GM12874 (cell line): ENCODE data around the gene SMG6.

ENCODE experiments used
- TF ChIP-seq, protein P1 (sequence below): IDR thresholded peaks from 2 replicates; pipeline ENCODE4 v1.5.1; 2011; ENCODE audit warnings: low read depth, mild to moderate bottlenecking, control low read depth, low read length, moderate library complexity; ENCODE audit not compliant: insufficient read depth

Gene SMG6

DNA sequence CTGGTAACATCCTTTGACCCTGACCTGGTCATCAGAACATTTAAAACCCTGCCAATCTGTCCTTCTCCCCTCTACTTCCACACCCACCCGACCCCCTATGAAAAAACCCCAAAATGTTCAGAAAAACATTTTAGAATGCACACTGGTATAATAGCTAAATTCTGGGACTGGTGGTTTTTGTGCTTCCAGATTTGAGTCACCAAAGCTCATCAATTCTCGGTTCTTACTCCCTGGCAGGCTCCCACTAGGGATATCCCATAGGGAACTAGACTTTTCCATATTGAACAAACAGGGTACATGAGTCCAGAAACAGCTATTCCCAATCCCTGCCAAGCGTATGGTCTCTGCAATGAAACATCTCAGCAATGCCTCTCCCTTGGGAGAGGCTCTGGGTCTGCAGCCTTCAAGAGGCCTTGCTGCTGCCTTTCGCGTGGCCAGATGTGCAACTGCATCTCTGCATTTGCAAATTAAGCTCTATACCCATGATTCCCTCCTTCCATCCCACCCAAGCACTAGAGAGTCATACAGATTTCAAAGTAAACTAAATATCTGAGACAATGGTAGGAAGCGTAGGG lies 67.7 kb downstream of the SMG6 start:
- TF ChIP-seq, protein P1, sequence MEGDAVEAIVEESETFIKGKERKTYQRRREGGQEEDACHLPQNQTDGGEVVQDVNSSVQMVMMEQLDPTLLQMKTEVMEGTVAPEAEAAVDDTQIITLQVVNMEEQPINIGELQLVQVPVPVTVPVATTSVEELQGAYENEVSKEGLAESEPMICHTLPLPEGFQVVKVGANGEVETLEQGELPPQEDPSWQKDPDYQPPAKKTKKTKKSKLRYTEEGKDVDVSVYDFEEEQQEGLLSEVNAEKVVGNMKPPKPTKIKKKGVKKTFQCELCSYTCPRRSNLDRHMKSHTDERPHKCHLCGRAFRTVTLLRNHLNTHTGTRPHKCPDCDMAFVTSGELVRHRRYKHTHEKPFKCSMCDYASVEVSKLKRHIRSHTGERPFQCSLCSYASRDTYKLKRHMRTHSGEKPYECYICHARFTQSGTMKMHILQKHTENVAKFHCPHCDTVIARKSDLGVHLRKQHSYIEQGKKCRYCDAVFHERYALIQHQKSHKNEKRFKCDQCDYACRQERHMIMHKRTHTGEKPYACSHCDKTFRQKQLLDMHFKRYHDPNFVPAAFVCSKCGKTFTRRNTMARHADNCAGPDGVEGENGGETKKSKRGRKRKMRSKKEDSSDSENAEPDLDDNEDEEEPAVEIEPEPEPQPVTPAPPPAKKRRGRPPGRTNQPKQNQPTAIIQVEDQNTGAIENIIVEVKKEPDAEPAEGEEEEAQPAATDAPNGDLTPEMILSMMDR, result no peak

GRCh38 chr17:2235265-2235664 lies 68.3 kb downstream of the SMG6 start:
- TF ChIP-seq, protein P1, result no peak

- TF ChIP-seq, protein P1, result no peak
Observed at GRCh38 chr17:2233441-2233947, 70.1 kb downstream of the SMG6 start.

DNA sequence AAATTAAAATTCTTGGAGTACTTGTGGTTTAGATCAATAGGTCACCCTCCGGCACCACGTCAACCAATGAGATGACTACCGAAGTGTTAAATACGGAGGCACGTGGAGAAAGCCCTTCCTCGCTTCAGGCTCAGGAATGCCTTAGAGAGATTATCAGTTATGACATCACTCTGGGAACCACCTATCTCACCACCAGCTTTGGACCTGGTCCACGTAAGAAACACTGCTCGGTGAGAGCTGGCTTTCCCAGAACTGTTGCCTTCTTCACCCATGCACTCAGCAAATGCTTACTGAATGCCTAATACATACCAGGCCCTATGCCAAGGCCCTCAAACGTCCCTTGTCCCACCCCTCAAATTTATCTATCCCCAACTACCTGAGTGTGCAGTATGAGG lies 71.3 kb downstream of the SMG6 start:
- TF ChIP-seq, protein P1, result no peak

DNA sequence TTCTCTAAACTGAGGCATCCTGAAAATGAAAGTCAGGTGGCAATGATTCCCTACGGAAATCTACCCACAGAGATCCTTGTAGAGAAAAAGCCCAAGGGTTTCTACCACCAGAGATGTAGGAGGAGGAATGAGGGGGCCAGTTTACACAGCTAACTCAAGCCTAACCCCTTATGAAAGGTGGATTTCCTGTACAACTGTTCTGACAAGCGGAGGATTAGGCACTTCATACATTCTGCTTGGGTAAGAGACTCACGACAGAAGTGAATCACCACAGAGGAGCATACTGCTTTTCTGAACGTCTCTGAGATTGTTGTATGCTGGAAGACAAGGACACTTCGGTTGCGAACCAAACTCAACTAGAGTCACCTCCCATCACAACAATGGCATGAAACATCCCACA lies 72.7 kb downstream of the SMG6 start:
- TF ChIP-seq, protein P1, result no peak

DNA sequence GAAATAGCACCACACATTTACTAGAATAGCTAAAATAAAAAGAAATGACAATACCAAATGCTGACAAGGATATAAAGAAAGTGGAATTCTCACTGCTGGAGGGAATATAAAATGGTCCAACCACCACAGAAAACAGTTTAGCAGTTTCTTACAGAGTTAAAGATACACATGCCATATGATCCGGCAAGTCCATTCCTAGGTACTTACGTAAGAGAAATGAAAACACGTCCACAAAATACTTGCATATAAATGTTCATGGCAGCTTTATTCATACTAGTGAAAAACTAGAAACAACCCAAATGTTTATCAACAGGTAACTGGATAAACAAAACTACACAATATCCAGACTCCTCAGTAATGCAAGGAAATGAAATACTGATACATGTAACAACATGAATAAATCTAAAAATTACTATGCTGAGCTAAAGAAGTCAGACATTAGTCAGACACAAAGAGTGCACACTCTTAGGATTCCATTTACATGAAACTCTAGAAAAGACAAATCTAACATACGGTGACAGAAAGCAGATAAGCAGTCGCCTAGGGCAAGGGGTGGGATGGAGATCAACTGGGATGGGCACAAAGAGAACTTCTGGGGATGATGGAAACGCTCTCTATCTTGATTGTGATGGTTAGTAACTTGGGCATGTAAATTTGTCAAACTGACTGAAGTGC lies 76.4 kb downstream of the SMG6 start:
- TF ChIP-seq, protein P1, result no peak

- TF ChIP-seq, protein P1, result no peak
Observed at GRCh38 chr17:2223617-2223927, 80.0 kb downstream of the SMG6 start.
